Measurements from ENCODE around the gene LGALS9B.
"Not testable (repeated sequence)": the region's sequence is repeated elsewhere in the genome, so short reads cannot be mapped to it uniquely, and the experiment has no call there.

Gene LGALS9B

GRCh38 chr17:20467447-20467846, at the start of gene LGALS9B:
TSS of gene LGALS9B (minus strand) at chr17:20467539. CDS start at chr17:20467470, 69 bp downstream.
- in situ Hi-C loops (cut with HindIII; ENCODE audit: low pct_ligation_motif_present, low pct_unique_long_range_greater_than_20kb, low sequenced_read_pairs) = not testable (repeated sequence)

GRCh38 chr17:20516986-20517385, 49.6 kb upstream of the LGALS9B start:
- DNase-seq; in situ Hi-C loops (cut with HindIII; ENCODE audit: low pct_ligation_motif_present, low pct_unique_long_range_greater_than_20kb, low sequenced_read_pairs): not testable (repeated sequence)

More at GRCh38 chr17:20467447-20467846, at the start of gene LGALS9B:
- DNase-seq = not testable (repeated sequence)

GRCh38 chr17:20515099-20515498, 47.8 kb upstream of the LGALS9B start:
- in situ Hi-C loops (cut with HindIII; ENCODE audit: low pct_ligation_motif_present, low pct_unique_long_range_greater_than_20kb, low sequenced_read_pairs); DNase-seq: not testable (repeated sequence)

DNA sequence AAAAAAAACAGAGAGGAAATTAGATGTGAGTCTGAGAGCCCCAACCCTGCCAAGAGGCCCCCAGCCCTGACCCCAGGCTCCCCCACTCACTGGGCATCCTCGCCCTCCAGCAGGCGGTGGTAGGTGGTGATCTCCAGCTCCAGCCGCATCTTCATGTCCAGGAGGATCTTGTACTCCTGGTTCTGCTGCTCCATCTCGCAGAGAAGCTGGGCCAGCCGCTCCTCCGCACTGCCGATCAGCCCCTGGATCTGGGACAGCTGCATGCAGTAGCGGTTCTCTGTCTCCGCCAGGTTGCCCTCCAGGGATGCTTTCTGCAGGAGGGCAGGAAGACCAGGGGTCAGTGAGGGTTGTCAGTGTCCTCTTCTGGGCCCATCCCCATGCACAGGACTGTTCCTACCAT, 46.2 kb upstream of the LGALS9B start:
- in situ Hi-C loops (cut with HindIII; ENCODE audit: low pct_ligation_motif_present, low pct_unique_long_range_greater_than_20kb, low sequenced_read_pairs) = not testable (repeated sequence)

DNA sequence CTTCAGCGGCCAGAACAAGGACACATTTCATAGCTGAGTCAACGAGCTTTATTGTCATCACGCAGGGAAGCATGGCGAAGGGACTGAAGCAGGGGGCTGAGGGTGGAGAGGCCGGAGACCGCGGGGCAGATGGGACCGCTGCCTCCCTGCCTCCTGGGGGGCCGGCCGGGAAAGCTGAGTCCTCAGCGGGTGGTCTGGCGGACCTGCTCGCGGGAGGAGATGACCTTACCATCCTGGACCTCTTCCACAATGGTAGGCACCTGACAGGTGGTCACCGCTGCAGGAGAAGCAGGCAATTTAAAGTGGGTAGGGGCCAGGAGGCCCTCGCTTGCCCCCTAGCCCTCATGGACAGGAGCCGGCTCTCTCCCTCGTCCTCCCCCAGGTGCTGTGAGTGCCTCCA, 45.0 kb upstream of the LGALS9B start:
- in situ Hi-C loops (cut with HindIII; ENCODE audit: low pct_ligation_motif_present, low pct_unique_long_range_greater_than_20kb, low sequenced_read_pairs); DNase-seq: not testable (repeated sequence)

More for the DNA sequence above, 46.2 kb upstream of the LGALS9B start:
- DNase-seq = not testable (repeated sequence)

DNA sequence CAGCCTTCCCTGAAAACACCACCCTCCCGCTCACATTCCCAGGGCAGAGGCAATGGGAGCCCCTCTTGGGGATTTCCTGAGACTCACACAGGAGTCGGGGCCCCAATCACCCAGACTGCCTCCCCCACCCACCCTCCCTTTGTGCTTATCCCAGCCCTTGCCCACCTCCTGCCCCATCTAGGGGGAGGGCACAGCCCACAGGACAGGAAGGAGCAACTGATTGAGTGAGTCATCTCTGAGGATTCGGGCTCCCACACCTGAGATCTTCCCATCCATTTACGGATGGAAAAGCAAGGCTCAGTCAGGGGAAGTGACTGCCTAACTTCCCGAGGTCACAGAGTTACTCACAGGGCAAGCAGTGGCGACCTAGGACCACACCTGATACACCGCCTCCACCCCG, 44.4 kb upstream of the LGALS9B start:
- in situ Hi-C loops (cut with HindIII; ENCODE audit: low pct_ligation_motif_present, low pct_unique_long_range_greater_than_20kb, low sequenced_read_pairs); DNase-seq: not testable (repeated sequence)

DNA sequence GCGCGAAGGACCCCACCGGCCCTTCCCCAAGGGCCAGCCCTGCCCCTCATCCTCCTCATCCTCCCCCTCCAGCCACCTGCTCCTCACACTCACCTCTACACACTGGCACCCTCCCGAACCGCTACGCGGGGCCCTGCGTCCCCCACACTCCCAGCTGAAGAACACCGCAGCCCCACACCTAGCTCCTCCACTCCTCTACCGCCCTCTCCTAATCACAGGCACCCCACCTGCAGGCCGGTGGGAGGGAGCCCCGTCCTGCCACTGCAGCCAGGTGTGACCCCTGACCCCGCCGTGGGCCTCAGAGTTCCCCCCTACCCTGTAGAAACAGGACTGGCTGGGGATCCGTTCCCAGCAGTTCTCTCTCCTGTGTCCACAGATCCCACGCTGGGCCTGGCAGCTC, 38.0 kb upstream of the LGALS9B start:
- in situ Hi-C loops (cut with HindIII; ENCODE audit: low pct_ligation_motif_present, low pct_unique_long_range_greater_than_20kb, low sequenced_read_pairs) = not testable (repeated sequence)

GRCh38 chr17:20504388-20505066, 37.2 kb upstream of the LGALS9B start:
- DNase-seq; in situ Hi-C loops (cut with HindIII; ENCODE audit: low pct_ligation_motif_present, low pct_unique_long_range_greater_than_20kb, low sequenced_read_pairs): not testable (repeated sequence)

More for the DNA sequence above, 38.0 kb upstream of the LGALS9B start:
- not testable (repeated sequence) for DNase-seq

GRCh38 chr17:20501896-20502295, 34.6 kb upstream of the LGALS9B start:
- in situ Hi-C loops (cut with HindIII; ENCODE audit: low pct_ligation_motif_present, low pct_unique_long_range_greater_than_20kb, low sequenced_read_pairs); DNase-seq: not testable (repeated sequence)

DNA sequence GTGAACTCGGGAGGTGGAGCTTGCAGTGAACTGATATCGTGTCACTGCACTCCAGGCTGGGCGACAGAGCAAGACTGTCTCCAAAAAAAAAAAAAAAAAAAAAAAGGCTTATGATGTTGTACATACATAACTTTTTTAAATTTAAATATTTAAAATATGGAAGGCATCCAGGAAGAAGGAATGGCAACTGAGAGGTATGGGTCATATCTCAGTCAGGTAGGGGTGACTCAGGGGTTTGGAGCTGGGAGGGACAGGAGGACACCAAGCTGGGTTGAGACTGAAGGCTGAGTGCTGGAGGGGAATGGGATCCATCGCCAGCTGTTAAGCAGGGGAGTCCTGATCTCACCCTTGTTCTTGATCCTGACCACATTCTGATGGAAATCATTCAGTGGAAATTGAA, 33.0 kb upstream of the LGALS9B start:
- in situ Hi-C loops (cut with HindIII; ENCODE audit: low pct_ligation_motif_present, low pct_unique_long_range_greater_than_20kb, low sequenced_read_pairs); DNase-seq: not testable (repeated sequence)

DNA sequence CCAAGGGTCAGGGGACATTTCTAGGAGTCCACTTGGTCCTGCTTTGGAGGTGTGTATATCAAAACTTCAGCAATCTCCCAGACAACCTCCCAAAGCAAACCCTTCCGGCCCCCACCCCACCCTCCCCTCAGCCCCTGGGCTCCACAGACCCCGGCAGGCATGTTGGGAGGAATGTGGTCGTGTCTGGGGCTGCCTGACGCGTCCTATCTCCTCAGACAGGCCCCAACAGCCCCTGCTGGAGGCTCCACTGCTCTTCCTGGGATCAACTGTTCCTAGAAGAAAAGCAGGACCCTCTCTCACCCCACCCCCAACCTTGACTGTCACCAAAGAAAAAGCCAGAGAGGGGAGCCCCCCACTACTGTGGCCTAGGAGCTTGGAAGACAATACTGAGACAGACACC, 28.1 kb upstream of the LGALS9B start:
- DNase-seq; in situ Hi-C loops (cut with HindIII; ENCODE audit: low pct_ligation_motif_present, low pct_unique_long_range_greater_than_20kb, low sequenced_read_pairs): not testable (repeated sequence)

- DNase-seq; in situ Hi-C loops (cut with HindIII; ENCODE audit: low pct_ligation_motif_present, low pct_unique_long_range_greater_than_20kb, low sequenced_read_pairs): not testable (repeated sequence)
These were observed 27.4 kb upstream of the LGALS9B start for GRCh38 chr17:20494735-20495134.

- in situ Hi-C loops (cut with HindIII; ENCODE audit: low pct_ligation_motif_present, low pct_unique_long_range_greater_than_20kb, low sequenced_read_pairs) = not testable (repeated sequence)
These were observed 26.8 kb upstream of the LGALS9B start for GRCh38 chr17:20494147-20494546.

DNA sequence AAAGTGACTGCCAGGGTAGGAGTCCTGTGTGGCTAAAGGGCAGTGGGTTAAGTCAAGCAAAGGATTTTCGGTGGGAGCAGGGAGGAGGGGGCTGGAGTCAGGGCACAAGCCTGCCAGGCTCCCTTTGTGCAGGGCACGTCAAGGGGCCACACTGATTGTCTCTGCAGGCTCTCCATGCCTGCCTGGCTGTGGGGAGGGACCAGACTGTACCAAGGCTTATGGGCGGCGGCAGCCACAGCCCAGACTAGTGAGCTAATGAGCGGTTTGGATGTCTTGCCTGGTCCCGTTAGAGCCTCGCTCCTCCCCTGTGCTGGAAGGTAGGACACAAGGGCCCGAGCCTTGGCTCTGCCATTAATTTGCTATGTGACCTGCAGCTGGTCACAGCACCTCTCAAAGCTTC, 25.6 kb upstream of the LGALS9B start:
- in situ Hi-C loops (cut with HindIII; ENCODE audit: low pct_ligation_motif_present, low pct_unique_long_range_greater_than_20kb, low sequenced_read_pairs); DNase-seq: not testable (repeated sequence)

More at GRCh38 chr17:20494147-20494546, 26.8 kb upstream of the LGALS9B start:
- not testable (repeated sequence) for DNase-seq

DNA sequence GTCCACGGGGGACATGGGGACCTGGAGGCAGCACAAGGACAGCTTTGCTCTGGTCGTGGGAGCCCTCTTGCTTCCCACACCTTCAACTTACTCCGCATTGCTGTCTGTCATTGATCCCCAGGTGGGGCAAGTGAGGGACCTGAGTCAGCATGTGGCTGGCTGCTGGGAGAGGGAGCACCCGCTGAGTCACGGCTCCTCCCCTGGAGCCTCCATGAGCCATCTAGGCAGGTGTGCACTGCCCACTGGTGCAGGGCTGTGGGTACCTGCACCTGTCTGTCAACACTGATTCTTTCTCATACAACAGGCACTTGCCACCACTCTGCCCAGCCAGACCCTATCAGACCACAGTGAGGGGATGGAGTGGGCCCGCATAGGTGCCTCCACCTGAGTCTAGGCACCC, 24.8 kb upstream of the LGALS9B start:
- in situ Hi-C loops (cut with HindIII; ENCODE audit: low pct_ligation_motif_present, low pct_unique_long_range_greater_than_20kb, low sequenced_read_pairs); DNase-seq: not testable (repeated sequence)

- peak; percentile 22 for DNase-seq
- in situ Hi-C loops (cut with HindIII; ENCODE audit: low pct_ligation_motif_present, low pct_unique_long_range_greater_than_20kb, low sequenced_read_pairs) = not testable (repeated sequence)
These were observed 17.6 kb upstream of the LGALS9B start for GRCh38 chr17:20484930-20485329.

- in situ Hi-C loops (cut with HindIII; ENCODE audit: low pct_ligation_motif_present, low pct_unique_long_range_greater_than_20kb, low sequenced_read_pairs); DNase-seq: not testable (repeated sequence)
These were observed 12.7 kb upstream of the LGALS9B start for GRCh38 chr17:20479889-20480591.

- in situ Hi-C loops (cut with HindIII; ENCODE audit: low pct_ligation_motif_present, low pct_unique_long_range_greater_than_20kb, low sequenced_read_pairs); DNase-seq: not testable (repeated sequence)
These were observed 10.2 kb upstream of the LGALS9B start for GRCh38 chr17:20477398-20478071.

Measured in ACHN (cell line).